Smooth muscle cell of bladder (primary cell): ENCODE data around the gene PTDSS2. TPM values are rescaled to one million over a fixed set of nuclear protein-coding genes. Genes with fewer than 3 reads are reported as not detected.

Experiments used
- total RNA-seq: library from RNA; depleted of rRNA; stranded (reverse); fragments of >200 nt; gene quantifications from 2 replicates; pipeline ENCODE4 v1.2.3, GENCODE V29; 2014

PTDSS2 gene
- total RNA-seq = 30.9 and 42.6 TPM in 2 replicates

DNA sequence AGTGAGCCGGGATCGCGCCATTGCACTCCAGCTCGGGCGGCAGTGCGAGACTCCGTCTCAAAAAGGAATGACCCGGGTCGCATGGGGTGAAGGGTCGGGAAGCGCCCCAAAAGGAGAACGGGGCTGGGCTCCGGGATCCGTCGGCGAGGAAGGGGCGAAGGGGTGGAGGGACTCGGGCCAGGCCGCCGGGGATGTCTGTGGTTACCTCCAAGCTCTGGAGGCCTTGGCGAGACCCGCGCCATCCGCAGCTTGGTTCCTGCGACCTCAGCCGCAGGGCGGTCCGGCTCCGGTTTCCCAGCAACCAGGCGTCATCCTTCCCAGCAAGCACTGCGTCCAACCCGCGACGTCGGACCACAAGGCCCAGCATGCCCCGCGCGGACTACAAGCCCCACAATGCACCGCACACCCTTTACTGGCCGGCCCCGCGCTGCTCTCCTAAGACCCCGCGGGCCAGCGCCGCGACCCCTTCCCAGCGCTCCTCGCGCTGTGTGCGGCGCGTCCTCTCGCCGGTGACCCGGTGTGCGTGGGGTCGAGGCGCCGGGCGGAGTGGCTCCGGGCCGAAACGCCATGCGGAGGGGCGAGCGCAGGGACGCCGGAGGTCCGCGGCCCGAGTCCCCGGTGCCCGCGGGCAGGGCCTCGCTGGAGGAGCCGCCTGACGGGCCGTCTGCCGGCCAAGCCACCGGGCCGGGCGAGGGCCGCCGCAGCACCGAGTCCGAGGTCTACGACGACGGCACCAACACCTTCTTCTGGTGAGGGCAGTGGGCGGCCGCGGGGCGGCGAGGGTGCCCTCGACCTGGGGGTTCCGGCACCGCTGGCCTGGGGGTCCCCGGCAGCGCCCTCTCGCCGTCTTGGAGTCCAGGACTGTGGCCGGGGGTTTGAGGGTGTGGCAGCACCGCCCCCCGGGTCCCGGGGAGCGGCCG is at the start of gene PTDSS2:
Gene PTDSS2 (plus strand): TSS at position 391 of the 920 bp plus-strand sequence. CDS start 177 bp downstream, at position 568.

DNA sequence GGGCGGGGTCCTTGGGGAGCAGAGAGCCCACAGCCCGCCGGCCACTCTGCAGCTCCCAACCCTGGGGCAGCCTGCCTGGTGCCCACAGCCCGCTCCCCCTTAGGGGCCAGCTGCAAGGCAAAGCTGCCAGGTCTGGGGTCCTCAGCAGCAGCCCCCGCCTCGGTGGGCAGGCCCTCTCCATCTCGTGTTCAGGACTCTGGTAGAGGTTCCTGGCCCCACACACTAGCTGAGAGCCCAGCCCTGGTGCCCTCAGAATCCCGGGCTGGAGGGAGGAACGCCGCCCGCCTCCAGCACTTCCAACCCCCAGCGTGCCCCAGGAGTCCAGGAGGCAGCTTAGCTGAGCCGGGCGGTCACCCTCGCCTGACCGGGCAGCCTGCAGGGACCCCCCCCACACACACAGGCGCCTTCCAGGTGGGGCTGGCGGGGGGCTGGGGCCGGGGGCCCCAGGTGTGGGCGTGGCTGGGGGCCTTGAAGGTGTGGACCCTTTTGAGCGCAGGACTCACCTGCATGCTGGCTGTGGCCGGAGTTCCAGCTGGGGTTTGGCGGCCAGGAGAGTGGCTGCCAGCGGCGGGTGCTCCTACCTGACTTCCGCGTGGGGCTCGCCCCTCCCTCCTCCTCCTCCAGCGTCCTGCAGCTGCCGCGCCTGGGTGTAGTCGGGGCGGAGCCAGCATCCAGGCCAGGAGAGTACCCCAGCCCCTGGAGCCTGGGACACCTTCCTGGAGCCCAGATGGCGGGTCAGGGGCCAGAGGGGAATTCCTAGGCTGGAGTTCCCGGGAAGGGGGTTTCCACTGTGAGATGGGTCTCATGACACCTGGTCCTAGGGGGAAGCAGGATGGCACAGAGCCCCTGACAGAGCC is 8.4 kb upstream of the PTDSS2 start, which contains the start of gene ANO9:
Gene ANO9 (minus strand): TSS at position 594 of the 857 bp plus-strand sequence. CDS start 85 bp downstream, at position 509.

DNA sequence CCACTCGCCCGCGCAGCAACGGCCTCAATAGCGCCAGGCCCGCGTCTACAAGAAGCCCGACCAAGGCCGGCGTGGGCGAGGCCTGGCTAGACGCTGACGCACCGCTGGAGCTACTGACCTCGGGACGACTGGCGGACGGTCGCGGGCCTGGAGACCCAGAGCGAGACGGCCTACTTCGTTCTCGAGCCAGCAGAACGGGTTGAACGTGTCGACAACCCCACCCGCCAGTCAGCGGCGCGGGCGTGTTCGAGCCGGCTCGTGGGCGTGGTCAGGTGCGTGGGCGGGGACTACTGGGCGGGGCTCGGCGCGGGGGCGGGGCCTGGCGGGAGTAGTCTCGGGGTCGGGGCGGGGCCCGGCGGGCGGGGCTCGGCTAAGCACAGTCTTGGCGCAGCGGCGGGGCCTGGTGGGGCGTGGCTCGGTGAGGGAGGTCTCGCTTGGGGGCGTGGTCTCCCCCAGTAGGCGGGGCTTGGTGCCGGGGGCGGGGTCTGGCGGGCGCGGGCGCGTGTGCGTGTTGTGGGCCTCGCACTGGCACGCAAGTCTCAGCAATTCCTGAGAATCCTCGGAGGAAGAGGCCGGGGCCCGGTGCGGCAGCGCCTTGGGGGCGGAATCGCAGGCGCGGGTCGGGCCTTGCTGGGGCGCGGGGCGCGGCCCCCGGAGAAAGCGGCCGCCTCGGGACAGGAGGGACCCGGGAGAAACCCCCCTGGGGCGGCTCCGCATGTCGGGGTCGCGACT is 57.1 kb downstream of the PTDSS2 start, which contains the start of gene RNH1:
Gene RNH1 (minus strand): TSS at position 248 of the 732 bp plus-strand sequence. CDS start 5,080 bp downstream, outside the sequence.

DNA sequence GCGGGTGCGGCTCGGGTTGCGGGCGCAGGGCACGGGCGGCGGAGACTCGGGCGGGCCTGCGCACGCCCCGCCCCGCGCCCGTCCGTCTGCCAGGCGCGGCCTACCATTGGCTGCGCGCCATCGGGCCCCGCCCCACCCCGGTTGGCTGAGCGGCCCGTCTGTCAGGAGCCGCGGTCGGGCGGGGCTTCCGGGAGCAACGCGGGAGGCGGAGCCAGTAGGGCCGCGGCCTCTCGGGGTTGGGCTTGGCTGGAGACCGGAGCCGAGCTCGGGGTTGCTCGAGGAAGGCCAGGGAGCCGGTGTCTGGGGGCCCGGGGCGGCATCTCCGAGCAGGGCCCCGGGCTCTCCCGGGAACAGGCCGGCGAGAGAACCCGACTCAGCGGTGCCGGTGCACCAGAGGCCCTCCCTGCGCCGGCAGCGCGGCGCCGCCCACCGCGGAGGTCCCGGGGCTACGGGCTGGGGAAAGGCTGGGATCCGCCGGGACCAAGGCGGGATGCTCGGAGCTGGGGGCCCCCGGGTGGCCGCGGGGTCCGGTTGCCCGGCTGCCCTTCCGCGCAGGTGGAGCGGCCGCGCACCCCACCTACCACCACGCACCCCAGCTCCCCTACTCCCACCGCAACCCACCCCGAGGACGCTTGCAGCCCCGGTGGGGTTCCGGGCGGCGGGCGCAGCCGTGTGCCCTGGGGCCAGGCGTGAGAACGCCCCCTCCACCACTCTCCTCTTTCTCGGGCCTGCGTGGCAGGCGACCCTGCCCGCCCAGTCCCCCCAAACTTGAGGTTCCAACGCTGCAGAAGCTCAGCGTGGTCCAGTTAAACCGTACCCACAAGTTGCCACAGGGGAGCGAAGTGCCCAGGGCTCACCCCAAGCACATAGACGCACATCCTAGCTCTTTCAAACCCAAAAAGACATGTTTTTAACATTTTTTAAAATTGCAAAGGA is 85.7 kb downstream of the PTDSS2 start, which contains the start of gene HRAS:
Gene HRAS (minus strand): TSS at position 58 of the 936 bp plus-strand sequence.

DNA sequence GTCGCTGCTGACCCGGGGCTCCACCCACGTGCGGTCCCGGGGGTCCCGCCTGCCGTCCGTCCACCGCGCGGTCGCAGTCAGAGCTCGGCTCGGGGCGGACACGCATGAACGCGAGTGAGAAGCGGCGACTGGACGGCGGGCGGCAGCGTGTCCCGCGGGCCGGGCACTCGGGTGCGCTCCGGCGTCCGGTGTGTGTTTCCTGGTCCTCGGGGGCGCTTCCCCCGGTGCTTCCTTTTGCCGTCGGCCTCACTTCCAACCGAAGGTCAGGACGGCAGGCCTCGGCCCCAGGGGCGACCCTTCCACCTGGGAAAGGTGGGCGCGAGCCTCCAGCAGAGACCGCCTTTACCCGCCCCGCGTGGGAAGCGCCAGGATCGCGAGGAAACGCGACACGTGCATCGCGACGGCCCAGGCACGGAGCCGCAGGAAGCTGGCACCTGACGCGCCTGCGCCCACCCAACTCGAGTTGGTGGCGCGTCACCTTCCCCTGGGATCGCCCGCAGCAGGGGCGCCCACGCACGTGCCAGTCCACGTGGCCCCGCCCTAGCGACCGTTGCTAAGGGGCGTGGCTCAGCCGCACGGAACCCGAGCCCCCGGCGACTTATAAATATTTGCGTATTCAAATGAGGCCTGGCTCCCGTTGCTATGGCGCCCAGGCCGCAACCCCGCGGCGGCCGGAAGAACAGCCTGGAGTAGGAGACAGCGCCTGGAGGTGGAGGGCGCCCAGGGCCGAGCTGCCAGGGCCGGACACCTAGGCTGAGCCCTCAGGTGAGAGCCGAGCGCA is 87.0 kb downstream of the PTDSS2 start, which contains the start of gene LRRC56:
Gene LRRC56 (plus strand): TSS at position 687 of the 781 bp plus-strand sequence. CDS start 3,158 bp downstream, outside the sequence.

Other genes with a start within 250 kb of the PTDSS2 start
- gene BET1L, start 242.9 kb upstream of the PTDSS2 start, total RNA-seq = 15.8 and 19.8 TPM in 2 replicates
- 155 and 193 TPM in 2 replicates for gene RIC8A, start 242.6 kb upstream of the PTDSS2 start, total RNA-seq
- 5.8 and 10.2 TPM in 2 replicates for gene SIRT3, start 213.9 kb upstream of the PTDSS2 start, total RNA-seq
- 139 and 151 TPM in 2 replicates for gene PSMD13, start 213.3 kb upstream of the PTDSS2 start, total RNA-seq
- not detected in 2 replicates for gene NLRP6, start 171.9 kb upstream of the PTDSS2 start, total RNA-seq
- 7.5 and 14.0 TPM in 2 replicates for gene PGGHG, start 161.2 kb upstream of the PTDSS2 start, total RNA-seq
- gene IFITM5, start 150.8 kb upstream of the PTDSS2 start, total RNA-seq = not detected in 2 replicates
- 57.8 and 90.5 TPM in 2 replicates for gene IFITM2, start 142.5 kb upstream of the PTDSS2 start, total RNA-seq
- 49.6 and 79.5 TPM in 2 replicates for gene IFITM1, start 136.2 kb upstream of the PTDSS2 start, total RNA-seq
- gene IFITM3, start 129.4 kb upstream of the PTDSS2 start, total RNA-seq = 75.0 and 101 TPM in 2 replicates
- gene B4GALNT4, start 80.8 kb upstream of the PTDSS2 start, total RNA-seq = 1.9 and 3.6 TPM in 2 replicates
- 1.3 and 1.6 TPM in 2 replicates for gene PKP3, start 56.1 kb upstream of the PTDSS2 start, total RNA-seq
- gene SIGIRR, start 35.3 kb upstream of the PTDSS2 start, total RNA-seq = 13.1 and 13.8 TPM in 2 replicates
- not detected in 2 replicates for gene ANO9, start 8.3 kb upstream of the PTDSS2 start, total RNA-seq
- 296 and 361 TPM in 2 replicates for gene RNH1, start 57.0 kb downstream of the PTDSS2 start, total RNA-seq
- gene HRAS, start 85.3 kb downstream of the PTDSS2 start, total RNA-seq = 66.3 and 70.2 TPM in 2 replicates
- gene LRRC56, start 87.2 kb downstream of the PTDSS2 start, total RNA-seq = 0.55 and 0.85 TPM in 2 replicates
- gene LMNTD2, start 110.5 kb downstream of the PTDSS2 start, total RNA-seq = 0.28 TPM in 2 replicates
- 2.5 and 2.7 TPM in 2 replicates for gene RASSF7, start 110.7 kb downstream of the PTDSS2 start, total RNA-seq
- 17.6 and 24.8 TPM in 2 replicates for gene PHRF1, start 126.2 kb downstream of the PTDSS2 start, total RNA-seq
- 5.7 and 6.0 TPM in 2 replicates for gene IRF7, start 165.7 kb downstream of the PTDSS2 start, total RNA-seq
- gene CDHR5, start 174.7 kb downstream of the PTDSS2 start, total RNA-seq = not detected in 2 replicates
- not detected in 2 replicates for gene SCT, start 176.9 kb downstream of the PTDSS2 start, total RNA-seq
- 0.18 TPM in 1 of 2 replicates, not detected in the other for gene DRD4, start 187.0 kb downstream of the PTDSS2 start, total RNA-seq
- gene DEAF1, start 244.9 kb downstream of the PTDSS2 start, total RNA-seq = 21.2 and 31.3 TPM in 2 replicates
- gene TMEM80, start 245.5 kb downstream of the PTDSS2 start, total RNA-seq = 11.9 and 12.1 TPM in 2 replicates